ENCODE data around the gene MYO9B.
"Not testable (repeated sequence)": the region's sequence is repeated elsewhere in the genome, so short reads cannot be mapped to it uniquely, and the experiment has no call there.

MYO9B gene

GRCh38 chr19:17184371-17184841 is 108.8 kb downstream of the MYO9B start:
- DNase-seq = no peak

DNA sequence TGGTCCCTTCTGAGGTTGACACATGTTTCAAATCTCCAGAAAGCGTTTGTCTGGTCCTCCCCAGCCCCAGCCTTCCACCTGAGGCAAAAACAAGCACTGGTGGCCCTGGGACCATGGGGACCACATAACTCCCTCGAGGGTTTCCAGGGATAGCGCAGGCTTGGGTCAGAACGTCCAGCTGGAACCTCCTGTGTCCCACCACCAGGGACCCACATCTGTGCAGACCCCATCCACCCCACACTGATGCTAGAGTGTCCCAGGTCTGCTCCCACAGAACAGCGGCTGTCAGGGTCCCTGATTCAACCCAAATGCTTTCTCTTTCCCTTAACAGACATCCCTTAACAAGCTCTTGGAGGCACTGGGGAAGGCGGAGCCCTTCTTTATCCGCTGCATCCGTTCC is 110.0 kb downstream of the MYO9B start:
- no peak for DNase-seq

DNA sequence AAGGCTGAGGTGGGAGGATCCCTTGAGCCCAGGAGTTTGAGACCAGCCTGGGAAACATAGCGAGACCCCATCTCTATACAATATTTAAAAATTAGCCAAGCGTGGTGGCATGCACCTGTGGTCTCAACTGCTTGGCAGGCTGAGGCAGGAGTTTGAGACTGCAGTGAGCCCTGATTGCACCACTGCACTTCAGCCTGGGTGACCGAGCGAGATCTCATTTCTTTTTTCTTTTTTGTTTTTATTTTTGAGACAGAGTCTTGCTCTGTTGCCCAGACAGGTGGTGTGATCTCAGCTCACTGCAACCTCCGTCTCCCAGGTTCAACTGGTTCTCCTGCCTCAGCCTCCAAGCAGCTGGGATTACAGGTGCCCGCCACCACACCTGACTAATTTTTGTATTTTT is 116.2 kb downstream of the MYO9B start:
- DNase-seq = not testable (repeated sequence)

DNA sequence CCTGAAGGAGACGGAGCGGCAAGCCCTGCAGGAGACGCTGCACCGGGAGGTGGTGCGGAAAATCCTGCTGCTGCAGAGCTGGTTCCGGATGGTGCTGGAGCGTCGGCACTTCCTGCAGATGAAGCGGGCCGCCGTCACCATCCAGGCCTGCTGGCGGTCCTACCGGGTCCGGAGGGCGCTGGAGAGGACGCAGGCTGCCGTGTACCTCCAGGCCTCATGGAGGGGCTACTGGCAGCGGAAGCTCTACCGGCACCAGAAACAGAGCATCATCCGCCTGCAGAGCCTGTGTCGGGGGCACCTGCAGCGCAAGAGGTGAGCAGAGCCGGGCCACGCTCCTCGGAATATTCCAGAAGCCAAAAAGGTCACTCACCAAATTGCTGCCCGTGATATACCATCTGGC is 117.2 kb downstream of the MYO9B start:
- DNase-seq = peak; percentile 21

GRCh38 chr19:17194608-17195007 is 119.0 kb downstream of the MYO9B start:
- DNase-seq = peak; percentile 14

- peak; percentile 27 for DNase-seq
These were observed 119.5 kb downstream of the MYO9B start for GRCh38 chr19:17195106-17195505.

- DNase-seq = no peak
These were observed 121.0 kb downstream of the MYO9B start for GRCh38 chr19:17196610-17197009.

GRCh38 chr19:17197666-17198065 is 122.1 kb downstream of the MYO9B start:
- peak; percentile 10 for DNase-seq

DNA sequence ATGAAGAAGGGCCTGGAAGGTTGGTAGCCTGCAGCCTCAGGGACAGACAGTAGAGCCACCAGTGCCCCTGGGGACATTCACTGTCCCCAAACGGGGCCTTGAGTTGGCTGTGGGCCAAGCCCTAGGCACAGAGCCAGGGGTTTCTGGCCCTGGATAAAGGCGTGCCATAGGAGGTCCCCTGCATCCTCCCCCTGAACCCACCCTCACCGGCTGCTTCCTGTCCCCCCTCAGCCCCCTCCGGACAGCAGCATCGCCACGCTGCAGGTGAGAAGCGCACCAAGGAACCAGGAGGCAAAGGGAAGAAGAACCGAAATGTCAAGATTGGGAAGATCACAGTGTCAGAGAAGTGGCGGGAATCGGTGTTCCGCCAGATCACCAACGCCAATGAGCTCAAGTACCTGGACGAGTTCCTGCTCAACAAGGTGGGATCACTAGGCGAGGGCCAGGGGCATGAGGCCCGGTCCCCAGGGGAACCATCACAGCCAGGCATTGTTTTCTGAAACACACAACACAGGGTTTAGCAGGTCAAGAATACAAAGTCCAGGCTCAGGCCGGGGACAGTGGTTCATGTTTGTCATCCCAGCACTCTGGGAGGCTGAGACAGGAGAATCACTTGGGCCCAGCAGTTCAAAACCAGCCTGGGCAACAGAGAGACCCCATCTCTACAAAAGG is 125.0 kb downstream of the MYO9B start:
- DNase-seq = peak; percentile 25

DNA sequence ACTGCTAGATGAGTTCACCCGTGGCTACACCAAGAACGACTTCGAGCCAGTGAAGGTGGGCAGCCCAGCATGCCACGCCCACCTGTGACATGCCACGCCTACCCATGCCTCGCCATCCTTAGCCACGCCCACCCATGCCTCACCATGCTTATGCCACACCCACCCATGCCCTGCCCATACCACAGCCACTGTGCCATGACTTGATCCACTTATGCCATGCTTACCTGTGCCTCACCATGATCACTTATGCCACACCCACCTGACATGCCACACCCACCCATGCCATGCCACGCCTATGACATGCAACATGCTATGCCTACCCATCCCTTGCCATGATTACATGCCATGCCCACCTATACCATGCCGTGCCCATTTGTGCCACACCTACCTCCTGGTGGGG is 126.7 kb downstream of the MYO9B start:
- DNase-seq = no peak

DNA sequence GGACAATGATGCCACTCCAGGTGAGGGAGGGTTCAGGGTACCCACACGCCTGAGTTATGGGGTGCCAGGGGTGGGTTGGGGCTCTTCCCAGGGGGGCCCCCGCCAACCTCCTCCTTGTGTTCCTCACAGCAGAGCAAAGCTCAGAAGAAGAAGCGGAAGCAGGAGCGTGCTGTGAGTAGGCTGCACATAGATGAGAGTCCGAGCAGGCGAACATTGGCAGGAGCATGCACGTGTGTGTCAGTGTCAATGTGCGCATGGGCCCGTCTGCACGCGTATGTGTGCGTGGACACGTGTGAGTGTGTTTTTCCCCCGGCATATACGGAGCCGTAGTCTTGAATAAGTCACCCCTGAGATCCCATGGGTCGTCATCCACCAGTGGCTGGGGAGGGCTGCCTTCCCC is 127.1 kb downstream of the MYO9B start:
- DNase-seq = no peak

DNA sequence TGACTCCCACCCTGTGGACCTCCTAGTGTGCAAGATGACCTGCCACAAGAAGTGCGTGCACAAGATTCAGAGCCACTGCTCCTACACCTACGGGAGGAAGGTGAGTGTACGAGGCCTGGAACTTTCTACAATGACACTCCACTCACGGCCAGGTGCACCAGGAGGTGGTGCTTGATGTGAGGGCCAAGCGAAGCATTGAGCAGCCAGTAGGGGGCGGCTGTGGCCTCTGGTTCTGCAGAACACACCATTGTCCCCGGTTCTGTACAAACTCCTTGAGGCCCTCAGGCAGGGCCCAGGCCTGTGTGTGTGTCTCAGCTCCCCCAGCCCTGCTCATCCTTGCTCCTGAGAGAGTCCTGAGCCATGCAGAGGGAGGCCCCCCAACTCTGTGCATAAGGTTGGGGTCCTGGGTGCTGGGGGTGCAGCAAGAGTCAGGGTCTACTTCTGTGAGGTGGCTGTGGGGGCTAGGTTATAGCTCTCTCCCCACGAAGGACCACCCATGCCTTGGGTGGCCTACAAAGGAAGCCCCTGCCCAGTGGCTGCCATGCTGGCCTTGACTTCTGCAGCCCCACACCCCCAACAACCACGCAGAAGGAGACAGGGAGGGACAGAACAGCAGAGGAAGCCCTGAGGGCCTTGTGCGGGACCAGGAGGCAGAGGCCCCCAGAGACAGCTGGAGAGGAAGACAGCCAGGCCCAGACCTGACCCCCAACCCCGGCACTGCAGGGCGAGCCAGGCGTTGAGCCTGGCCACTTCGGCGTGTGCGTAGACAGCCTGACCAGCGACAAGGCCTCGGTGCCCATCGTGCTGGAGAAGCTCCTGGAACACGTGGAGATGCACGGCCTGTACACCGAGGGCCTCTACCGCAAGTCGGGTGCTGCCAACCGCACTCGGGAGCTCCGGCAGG is 129.9 kb downstream of the MYO9B start:
- peak; percentile 46 for DNase-seq

DNA sequence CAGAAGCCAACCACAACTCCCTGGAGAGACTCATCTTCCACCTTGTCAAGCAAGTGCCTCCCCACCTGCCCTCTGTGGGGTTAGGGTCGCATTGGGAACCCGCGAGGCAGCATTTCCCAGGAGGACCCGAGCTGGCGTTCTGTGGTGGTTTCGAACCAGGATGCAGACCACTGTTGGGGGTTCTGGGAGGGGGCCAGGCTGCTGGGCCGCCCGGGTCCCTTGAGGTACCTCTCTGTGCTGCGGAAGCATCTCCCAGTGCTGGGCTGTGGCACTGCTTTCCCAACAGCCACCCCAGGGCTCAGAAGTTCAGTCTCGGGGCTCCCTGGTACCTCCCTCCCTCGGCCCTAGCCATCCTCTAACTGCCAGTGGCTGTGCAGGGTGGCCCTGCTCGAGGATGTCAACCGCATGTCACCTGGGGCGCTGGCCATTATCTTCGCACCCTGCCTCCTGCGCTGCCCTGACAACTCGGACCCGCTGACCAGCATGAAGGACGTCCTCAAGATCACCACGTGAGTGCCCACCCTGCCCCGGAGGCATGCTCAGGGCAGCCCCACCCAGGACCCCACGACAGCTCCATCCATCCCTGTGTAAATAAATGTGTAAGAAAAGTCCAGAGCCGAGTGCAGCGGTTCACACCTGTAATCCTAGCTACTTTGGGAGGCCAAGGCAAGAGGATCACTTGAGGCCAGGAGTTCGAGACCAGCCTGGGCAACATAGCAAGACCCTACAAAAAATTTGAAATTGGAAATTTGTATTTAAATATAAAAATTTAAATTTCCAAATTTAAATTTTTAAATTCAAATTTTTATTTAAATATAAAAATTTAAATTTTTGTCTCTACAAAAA is 131.4 kb downstream of the MYO9B start:
- DNase-seq = peak; percentile 16

GRCh38 chr19:17209126-17210036 is 133.8 kb downstream of the MYO9B start:
- no peak for DNase-seq

- no peak for DNase-seq
These were observed 134.7 kb downstream of the MYO9B start for GRCh38 chr19:17210296-17210695.

GRCh38 chr19:17211547-17212446 is 136.2 kb downstream of the MYO9B start:
- DNase-seq = peak; percentile 25

GRCh38 chr19:17213334-17213733 is 137.8 kb downstream of the MYO9B start:
- DNase-seq = no peak

- no peak for DNase-seq
These were observed 139.0 kb downstream of the MYO9B start for GRCh38 chr19:17214508-17215126.

DNA sequence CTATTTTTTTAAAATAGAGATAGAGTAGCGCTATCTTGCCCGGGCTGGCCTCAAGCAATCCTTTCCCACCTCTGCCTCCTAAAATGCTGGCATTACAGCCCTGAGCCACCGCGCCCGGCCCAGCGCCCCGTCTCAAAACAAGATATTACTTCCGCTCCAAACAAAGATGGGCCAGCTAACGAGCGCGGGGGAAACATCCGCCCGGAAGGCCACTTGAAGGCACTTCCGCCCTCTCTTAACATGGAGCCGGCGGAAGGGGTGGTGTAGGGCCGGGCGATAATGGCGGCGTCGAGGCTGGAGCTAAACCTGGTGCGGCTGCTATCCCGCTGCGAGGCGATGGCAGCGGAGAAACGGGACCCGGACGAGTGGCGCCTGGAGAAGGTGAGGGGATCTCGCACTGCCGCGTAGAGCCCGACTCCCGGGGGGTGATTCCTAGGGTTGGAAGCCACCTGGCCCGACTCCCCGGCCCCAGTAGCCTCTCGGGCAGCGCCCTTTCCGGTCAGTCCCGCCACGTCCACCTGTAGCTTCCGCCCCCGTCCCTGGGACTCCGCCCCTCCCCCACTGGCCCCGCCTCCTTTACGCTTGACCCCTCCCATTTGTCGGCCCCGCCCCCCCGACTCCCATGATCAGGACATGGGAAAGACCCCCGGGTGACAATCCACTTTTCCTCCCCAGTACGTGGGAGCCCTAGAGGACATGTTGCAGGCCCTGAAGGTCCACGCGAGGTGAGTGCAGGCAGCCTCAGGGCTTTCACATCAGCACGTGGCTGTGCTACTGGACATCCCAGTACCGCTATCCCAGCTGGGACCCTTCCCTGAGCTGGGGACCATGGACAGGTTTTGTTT is 139.8 kb downstream of the MYO9B start, which contains the start of gene USE1:
TSS of gene USE1 (plus strand) at position 231 of the 845 bp plus-strand sequence. CDS start at position 280, 49 bp downstream.
- peak; percentile 94 for DNase-seq

All from left hindlimb (tissue), 1 donor.